NCI-H1930 (cell line): Measurements from ENCODE around the gene SLC8A2.

ENCODE experiments used
- DNase-seq, 2 experiments: peaks; one replicate each; lab custom pipeline; 2025; lab: John Stamatoyannopoulos, UW

The SLC8A2 gene

DNA sequence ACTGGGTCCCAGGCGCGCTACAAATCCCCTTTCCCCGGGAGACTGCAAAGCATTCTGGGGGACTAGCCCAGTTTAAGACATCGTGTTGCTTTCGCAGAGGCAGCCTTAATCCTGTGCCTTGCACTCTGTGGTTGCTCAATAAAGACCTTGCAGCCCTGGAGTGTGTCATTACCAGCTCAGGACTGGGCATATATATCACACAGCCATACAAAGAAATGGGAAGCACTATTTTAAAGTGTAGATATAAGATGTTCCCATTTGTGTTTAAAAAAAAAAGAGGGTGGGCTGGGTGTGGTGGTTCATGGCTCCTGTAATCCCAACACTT is 32.1 kb upstream of the SLC8A2 start:
- DNase-seq: no peak

DNA sequence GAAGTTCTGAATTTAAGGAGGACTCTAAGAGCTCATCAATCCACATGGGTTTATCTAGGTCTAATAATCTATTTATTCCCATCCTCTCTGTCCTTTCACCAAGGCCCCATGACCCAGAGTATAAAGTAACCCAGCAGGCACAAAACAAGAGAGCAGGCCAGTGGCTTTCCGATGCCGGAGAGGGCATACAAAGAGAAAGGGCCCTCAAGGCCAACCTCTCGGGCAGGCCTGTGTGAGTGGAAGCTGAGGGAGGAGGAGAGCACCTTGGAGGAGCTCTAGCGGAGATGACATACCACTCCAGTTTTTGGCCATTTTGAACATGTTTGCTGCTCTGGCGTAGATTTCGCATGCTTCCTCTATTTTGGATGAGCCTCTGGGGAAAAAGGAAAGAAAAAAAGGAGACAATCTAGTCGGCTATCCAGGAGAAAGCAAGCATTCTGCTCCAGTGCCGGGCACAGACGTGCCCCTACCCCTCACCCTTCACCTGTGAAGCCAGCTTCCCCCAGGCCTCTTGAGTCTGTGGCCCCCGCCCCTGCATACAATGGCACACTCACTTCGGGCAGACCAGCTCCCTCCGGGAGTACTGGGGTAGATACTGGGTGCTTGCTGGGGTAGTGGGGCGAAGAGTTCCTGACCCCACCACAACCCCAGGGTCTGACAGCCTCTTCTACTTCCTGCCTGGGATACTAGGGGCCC is 31.6 kb upstream of the SLC8A2 start:
- no peak for DNase-seq

DNA sequence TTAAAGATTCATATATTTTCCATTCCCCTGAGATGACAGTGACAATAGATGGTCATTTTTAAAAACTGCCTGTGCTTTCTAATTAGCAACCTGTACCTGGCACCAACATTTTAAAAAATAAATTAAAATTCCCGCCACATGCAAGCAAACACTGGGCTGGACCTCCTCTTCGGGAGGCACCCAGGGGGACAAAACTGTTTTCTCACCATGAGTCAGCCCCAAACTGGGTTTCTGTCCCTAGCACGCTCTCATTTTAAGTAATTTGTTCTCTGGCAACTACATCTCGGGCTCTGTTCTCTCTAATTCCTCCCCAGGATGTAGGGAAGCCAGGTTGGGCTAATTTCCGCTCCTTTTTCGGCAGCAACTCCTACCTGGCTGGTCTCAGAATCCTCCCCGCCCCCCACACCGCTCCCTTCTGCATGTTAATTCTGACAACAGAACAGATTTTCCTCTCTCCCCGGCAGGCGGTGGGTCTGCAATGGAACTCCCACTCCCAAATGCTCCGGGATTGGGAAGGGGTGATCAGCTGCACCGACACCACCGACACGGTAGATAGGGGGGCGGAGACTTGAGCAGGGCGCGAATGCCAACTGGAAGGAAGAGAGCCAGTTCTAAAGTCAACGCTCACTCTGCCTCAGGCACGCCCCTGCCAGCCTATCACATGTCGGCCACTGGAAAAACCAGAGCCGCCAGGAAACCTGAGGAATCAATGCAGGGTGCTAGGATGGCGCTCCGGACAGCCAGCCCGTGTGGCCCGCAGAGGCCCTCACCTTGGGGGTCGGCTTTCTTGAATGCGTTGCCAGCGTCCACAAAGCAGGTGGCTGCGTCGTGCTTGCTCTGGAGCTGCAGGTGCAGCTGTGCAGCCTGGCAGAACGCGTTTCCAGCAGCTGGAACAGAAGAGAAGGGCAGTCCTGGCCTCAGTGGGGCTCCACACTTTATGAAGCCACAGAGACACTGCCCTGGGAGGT is 28.5 kb upstream of the SLC8A2 start:
- no peak for DNase-seq

- no peak for DNase-seq
Measured at GRCh38 chr19:47499371-47499770, 27.7 kb upstream of the SLC8A2 start.

DNA sequence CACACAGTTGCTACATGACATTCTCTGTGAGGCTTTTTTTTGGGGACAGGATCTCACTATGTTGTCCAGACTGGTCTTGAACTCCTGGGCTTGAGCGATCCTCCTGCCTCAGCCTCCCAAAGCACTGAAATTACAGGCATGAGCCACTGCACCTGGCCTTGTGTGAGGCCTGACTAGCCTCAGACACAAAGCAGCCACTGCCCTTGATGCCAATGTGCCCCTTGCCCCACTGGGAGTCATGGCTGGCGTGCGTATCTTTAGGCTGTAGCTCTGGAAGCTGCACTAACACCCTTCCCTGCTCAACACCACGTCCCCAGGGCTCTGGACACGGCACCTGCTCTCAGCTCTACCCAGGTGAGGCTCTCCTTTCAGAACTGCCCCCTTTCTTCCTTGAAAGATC is 26.9 kb upstream of the SLC8A2 start:
- no peak for DNase-seq

GRCh38 chr19:47497821-47498520 is 26.3 kb upstream of the SLC8A2 start:
- no peak for DNase-seq

DNA sequence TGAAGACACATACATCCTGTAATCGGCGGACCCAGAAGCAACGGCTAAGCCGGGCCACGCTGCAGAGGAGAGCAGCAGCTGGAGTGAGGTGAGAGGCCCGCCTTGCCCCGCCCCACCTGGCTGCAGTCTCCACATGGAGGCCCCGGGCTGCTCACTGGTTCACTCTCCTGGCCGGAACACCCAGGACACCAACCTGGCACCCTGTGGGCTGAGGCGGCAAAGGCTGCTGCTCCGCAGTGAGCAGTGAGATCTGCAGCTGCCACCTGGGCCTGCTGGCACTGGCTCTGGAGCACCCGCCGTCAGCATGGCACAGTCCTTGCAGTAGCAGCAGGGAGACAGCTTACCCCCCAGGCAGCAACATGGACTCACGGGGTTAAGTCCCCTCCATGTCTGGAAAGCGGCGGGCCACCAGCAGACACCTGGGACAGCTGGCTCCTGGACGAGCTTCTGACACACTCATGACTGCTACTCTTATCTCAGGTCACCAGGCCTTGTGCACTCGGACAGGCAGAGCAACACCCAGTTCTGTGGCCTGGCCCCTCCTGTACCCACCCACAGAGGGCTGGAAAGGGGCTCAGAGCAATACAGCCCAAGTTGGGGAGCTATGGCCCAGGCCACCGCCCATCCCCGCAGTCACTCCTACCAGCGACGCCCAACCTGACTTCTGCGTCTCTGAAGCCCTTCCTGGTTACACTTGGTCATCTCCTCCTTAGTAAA is 25.5 kb upstream of the SLC8A2 start:
- no peak for DNase-seq

- DNase-seq: no peak
Measured at GRCh38 chr19:47495478-47496372, 24.0 kb upstream of the SLC8A2 start.

DNA sequence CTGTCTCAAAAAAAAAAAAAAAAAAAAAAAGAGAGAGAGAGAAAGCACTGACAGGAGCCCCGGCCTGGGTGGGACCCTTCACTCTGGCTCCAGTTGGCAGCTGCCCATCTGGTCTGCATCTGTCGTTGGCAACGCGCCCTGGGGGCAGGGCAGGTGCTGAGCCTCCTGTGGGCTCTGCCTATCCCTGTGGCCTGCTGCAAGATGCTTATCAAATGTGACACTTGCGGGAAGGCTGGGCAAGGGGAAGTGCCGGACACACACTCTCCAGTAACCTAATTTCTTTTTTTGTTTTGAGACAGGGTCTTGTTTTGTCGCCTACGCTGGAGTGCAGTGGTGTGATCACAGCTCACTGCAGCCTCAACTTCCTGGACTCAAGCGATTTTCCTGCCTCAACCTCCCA is 23.0 kb upstream of the SLC8A2 start:
- DNase-seq: no peak

DNA sequence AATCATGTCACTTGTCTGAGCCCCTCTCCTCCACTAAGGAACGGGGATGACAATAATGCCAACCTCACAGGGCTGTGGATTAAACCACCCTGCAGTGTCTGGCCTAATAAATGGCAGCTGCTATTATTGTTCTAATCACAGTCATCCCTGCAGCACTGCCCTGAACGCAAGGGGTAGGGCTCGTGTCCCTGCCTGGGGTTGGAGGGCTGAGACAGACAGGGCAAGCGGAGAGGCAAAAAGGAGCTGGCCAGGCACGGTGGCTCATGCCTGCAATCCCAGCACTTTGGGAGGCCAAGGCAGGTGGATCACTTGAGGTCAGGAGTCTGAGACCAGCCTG is 22.5 kb upstream of the SLC8A2 start:
- DNase-seq: no peak

DNA sequence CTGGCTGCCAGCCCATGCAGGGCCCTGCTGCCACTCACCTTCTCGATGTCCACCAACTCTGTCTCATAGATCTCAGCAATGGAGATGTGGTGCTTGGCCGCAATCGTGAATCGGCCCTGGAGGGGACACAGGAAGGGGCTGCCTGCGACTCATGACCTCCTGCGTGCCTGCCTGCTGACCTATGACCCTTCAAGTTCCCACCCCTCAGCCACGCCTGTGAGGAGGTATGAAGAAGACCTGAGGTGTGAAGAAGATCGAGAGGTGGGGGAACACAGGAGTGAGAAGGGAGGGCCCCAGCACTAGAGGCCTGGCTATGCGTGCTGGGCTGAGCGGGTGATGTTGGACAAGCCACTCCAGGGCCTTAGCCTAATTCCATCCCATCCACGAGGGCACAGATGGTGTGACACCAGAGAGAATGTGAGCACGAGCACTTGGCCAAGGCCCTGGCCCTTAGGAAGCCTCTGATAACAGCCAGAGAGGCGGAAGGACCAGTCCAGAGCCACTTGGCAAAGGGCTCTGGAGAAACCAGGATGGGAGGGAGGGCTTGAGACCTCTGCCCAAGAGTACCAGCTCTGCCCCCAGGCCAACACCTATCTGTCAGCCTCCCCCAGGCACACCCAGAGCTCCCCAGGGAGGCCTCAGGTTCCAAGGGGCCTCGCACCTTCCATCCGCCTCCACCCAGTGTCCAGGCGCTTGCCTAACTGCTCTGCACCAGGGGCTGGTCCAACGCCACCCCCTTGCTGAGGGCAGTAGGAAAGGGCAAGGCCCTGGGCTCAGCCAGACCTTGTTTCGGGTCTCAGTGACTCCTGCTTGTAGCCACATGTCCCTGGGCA is 21.9 kb upstream of the SLC8A2 start:
- no peak for DNase-seq

DNA sequence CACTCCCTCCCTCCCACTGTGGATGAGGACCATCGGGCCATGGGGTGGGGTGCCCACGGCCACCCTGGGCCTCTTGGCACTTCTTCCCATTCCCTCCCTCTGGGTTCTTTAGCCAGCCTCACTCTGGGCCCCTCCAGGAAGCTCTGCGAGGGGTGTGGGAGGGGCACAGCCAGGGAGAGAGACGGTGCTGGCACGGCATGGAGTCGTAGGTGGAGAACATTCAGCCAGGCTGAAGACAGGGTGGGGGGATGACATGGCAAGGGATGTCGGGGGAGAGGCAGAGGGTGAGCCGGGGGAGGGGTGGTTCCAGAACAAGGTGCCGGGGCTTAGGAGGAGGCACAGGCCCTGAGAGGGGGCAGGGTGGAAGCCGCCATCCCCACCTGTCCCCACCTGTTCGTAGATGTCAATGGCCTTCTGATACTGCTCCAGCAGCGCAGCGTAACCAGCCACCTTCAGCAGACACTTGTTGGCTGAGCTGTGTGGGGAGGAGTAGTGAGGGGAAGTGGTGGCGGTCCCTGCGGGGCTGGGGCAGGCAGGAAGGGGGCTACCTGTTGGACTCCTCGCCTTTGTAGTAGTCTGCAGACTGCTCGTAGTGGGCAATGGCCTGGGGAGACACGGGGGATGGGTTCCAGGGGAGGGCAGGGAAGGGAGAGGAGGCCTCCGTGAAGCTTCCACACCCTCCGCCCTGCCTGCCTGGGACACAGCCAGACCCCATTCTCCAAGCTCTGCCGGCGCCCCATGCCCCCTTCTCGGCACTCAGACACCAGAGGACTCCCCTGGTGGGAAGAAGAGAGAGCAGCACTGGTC is 21.1 kb upstream of the SLC8A2 start:
- DNase-seq: no peak

DNA sequence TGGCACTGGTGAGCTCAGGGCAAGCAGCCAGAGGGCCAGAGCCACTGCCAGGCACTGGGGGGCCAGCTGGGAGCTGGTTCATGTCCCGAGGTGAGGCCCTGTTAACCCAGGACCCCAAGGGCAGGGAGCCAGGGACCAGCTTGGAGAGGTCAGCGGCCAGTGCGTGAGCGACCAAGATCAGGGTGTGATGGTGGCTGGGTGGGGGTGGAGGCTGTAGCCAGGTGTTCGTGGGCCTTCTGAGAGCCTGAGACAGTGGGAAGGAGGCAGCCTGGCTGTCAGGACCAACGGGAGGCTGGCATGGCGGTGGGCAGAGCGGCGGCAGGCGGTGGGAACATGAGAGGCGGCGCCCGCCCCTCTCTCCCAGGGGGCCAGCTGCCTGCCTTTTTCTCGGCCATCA is 20.4 kb upstream of the SLC8A2 start:
- DNase-seq: no peak

DNA sequence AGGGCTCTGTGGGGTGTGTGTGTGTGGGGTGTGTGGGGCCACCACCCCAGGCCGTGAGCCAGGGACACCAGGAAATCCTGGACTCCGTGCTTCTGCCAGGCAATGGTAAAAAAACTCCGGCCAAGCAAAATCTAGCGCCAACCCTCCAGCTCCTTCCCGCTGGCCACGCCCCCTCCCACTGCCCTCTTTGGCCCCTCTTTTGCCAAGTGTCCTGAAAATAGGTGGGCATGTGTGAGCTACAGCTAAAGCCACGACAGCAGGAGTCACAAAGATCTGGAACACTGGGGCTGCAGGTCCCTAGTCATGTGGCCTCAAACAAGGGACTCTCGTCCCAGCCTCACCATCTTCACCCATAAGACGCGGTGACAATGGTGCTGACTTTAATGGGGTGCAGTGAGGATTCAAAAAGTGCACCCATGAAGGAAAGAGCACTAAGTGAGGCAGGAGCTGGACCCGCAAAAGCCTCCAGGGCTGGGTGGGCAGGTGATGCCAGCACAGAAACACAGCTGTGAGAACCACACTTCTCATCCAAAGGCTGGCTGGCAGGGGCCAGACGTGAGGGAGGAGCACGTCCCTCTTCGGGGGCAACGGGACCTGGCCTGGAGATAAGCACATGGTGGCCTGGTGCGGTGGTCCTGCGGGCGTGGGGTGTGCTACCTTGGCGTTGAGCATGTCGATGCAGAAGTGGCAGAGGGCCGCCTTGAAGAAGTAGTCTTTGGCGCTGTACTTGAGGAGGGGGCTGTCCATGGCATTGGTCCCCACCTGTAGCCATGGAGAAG is 19.9 kb upstream of the SLC8A2 start:
- no peak for DNase-seq

GRCh38 chr19:47490847-47491246 is 19.2 kb upstream of the SLC8A2 start:
- DNase-seq: no peak

- no peak for DNase-seq
Measured at GRCh38 chr19:47490031-47490430, 18.3 kb upstream of the SLC8A2 start.

- no peak for DNase-seq
Measured at GRCh38 chr19:47489072-47489914, 17.6 kb upstream of the SLC8A2 start.
